ENCODE results near the gene DAAM2.

The DAAM2 gene

DNA sequence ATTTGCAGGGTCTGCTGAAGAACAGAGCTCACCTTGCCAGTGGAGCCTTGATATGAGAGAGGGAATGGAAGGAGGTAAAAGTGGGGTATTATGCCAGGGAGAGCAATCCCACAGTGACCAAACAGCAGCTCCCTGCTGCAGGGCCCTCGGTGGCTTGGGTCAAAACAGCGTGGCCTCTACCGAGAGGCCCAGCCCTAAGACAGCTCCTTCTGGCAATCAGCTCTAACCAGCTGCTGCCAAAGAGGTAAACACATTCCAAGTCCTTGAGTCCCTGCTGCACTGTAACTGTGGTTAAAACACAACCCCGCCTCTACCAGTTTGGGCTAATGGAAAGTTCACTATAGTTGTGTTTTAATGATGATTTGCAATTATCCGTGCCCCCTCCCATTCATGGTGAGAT, 1.4 kb upstream of the DAAM2 start:
- no peak for DNase-seq

DNA sequence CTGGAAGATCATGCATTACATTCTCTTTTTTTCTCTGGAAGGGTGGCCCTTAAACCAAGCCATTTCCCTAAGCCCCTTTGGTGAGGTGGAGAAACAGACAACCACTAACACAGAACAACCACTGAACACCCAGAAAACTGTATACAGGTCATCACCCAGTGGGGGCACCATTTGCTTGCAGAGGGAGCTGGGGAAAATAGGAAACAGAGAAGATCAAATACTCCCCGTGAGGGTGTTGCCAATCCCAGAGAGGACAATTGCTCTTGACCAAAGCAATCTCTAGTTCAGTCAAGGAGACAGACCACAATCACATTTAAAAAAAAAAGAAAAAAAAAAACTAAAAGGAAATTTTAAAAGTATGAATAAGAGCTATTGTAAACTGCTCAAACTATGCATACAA, 865 bp upstream of the DAAM2 start:
- DNase-seq, result no peak

DNA sequence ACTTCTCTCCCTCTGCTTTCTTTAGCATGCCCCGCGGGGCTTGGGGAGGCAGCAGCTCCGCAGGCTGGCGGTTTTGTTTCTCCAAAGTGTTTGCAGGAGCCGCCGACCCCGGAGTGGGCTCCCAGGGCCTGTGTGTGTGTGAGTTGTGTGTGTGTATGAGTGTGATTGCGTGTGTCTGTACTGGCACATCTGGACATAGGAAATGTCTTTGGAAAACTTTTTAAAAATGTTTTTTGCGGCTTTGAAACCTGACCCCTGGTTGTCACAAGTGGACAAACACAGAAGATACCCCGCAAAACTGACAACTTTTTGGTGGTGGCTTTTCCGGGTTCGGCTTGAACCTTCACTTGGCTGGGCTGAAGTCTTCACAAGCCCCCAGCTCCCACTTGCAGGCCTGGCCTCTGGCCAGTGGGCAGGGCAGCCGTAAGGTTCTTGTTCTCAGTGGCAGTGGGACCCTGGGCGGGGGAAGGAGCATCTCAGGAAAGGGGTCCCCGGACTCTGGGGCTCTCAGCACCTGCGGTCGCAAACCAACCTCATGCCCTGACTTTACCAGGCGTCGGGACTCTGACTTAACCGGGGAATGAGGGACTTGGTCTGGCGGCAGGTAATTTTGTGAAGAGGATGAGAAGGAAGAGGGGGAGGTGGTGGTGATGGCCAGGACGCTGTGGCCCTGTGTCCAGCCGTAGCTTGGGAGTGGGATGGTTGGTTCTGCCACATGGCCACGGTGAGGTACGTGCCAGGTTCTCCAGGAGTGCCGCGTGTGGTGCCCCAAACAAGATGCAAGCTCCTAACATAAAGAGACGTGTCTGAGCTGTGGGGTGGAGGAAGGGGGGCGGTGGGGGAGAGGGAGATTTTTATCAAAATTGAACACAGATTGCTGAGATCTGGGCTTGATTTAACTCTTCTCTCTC, 619 bp downstream of the DAAM2 start:
- DNase-seq, result no peak

DNA sequence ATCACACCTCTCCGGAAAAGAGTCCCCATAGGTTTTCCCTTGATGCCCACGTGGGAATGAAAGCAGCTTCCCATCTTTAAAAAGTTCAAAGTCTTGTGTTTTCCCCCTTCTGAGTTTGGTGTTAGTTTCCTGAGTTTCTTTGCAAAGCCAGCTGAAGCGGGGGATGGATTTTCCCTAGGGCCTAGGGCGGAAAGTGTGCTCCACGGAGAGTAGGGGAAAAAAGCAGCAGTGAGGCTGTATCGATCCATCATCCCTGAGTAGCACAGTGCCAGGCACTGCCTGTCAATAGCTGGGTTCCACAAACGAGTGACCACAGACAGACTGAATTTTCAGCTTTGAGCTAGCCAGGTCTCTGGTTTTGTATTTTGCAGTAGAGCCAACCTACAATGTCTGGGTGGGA, 1.3 kb downstream of the DAAM2 start:
- no peak for DNase-seq

DNA sequence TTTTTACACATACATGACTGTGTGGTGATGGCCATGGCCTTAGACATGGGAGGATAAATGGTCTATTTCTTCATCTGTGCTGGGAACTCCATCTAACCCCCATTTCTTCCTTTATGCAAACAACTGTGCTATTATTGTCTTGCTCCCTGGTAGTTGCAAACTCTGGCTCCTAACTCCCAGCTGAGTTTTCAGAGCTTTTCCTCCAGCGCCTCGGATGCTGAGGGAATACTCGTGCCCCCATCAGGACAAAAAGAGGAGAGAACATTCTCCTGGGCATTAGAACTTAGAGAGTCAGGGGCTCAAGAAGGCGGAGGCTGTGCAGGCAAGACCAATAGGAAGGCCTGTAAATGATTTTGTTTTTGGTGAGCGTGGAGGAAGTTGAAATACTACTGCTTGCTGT, 2.1 kb downstream of the DAAM2 start:
- DNase-seq, result no peak

DNA sequence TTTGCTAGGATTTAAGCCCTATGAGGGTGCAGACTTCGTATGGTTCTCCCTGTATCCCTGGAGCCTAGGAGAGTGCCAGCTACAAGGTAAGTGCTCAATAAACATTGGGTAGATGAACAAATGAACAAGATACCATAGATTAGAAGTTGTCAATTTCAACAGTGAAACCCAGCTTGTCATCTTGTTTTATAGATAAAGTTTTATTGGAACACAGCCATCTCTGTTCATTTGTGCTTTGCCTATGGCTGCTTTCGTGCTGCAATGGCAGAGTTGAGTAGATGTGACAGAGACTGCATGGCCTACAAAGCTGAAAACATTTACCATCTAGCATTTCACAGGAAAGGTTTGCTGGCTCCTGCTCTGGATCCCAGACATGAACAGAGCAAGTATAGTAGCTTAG, 5.6 kb downstream of the DAAM2 start:
- DNase-seq, result no peak

DNA sequence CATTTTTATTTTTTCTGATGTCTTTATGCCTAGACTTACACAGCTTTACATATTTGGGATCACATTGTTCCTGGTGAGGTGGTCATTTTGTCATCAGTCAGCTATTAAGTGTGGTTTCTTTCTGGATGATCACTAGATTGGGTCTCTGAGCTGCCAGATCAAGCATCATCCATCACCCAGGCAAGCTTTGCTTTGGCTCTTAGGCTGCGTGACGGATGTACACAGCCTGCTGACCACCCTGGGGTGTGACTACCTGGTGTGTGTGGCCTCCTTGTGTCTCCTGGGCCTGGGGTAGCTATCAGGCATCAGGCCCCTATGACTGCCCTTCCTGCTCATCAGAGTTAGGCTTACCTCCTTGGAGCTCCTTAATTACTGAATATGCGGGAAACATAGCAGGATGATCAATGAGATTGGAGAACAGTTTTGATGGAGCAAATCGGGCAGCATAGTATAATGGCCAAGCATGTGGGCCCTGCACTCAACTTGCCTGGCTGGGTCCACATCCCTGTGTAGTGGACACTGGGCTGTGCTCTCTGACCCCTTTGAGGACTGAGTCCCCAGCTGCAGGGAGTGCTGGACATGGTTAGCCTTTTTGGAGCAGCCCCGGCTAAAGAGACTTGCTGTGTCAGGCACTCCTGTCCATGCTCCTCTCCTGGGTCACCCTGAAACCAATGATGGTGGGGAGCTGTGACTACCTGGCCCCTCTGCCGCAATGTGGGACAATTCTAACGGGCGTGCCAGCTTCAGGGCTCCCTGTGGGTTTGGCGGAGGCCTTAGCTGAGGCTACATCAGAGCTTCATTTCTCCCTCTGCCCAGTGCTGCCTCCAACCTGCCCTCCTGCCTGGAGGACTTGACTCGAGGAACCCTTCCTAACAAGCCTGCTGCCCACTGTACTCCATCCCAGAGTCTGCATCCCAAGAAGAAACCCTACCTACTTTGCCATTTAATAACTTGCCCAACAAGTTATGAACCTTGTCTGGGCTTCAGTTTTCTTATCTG, 8.2 kb downstream of the DAAM2 start:
- DNase-seq, result no peak

DNA sequence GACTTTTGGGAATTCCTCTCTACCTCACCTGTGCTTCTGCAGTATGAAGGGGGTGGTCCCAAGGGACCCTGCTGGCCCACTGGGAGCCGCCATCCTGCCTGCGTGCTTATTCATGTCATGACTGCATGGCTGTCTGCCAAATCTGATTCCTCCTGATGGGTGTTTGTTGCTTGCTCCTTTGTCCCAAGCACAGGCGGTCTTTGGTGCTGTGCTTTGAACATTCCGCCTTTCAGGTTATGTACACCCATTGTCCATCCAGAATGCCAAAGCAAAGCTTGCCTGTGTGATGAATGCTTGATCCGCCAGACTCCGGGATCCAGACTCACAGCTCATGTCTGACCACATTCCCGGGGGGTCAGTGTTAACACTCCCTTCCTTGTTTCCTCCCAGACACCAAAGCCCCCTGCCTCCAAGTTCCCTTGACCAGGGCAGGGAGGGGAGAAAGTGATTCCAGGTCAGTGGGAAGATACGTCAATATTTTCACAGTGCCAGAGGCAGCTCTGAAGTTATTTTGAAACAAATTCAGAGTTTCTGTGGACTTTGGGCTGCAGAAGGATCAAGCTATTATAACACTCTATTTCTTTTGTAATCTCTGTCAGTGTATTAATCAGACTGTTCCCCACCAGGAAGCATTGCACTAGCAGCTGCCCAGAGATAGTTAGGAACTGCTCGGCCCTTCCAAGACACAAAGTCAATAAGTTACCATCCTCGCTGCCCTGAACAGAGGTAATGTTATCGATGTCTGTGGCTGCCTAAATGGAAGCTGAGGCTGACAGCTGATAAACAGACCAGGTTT, 9.5 kb downstream of the DAAM2 start:
- no peak for DNase-seq

DNA sequence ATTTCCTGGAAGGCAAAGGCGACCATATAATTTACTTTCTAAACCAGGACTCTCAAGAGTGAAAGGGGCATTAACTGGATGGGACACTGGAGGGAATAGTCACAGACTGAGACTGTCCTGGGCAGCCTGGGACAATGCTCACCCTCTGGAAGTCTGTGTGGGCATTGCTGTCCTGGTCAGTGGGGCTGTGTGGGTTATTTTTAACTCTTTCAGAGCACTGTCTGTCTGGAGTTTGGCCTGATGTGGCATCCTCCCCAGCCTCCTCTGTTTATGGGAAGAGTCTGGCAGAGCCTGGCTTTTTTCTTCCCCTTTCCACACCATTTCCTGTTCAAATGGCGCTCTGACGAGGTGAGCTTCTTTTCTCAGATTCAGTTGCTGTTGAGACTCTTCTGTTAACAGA, 11.7 kb downstream of the DAAM2 start:
- no peak for DNase-seq

DNA sequence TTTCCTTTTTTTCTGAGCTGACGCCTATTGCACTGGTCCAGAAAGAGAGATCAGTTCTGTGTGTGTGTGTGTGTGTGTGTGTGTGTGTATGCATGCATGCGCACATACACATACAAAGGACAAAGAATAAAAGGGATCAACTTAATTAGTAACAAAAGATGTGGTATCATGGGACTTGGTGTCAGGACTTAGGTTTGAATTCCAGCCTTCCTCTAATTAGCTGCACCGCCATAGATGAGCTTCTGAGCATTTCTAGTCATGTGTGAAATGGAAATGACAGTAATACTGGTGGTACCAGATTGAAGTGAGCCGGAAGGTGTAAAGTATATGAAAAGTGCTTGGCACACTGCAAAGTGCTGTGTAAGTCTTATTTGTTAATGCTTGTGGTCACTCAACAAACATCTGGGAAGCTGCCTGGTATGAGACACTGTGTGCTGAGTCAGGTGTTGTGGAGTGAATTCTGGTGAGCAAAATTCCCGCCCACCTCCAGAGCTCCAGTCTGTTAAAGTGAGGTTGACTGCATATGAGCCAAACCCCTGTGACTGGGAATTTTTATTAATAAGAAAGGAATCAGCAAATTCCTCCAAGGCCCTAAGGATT, 12.4 kb downstream of the DAAM2 start:
- DNase-seq, result no peak

DNA sequence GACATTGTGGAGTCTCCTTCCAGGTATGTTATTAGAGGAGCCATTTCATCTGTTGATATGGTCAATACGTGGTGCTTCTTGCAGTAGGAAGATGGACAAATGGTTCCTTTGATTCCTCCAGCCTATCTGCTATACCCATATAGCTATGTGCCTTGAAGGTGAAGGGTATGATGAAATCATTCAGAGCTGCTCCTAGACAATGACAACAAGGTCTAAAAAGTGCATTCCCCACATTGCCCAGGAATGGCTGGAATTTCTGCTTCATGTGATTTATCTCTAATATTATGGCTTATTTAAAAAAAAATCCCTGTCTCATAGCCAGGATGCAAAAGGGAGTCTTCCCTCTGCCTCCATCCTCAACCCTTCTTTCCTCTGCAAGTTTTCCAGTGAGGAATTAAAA, 14.1 kb downstream of the DAAM2 start:
- DNase-seq, result no peak

DNA sequence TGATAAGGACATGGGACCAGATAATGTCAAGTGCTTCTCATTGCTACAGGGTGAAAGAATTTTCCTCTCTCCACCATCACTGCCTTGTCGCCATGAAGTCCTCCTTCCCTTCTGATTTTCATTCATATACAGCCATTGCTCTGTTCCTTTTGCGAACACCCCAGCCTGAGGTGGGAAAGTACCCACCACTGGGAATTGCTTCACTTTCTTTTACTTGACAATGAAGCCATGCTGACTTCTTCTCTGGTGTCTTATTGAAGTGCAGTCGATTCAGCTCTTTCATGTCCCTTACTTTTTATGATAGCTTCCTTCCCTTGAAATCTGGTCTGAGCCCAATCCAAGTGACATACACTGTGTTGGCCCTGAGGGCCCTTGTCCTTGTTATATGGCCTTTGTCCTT, 16.2 kb downstream of the DAAM2 start:
- no peak for DNase-seq

DNA sequence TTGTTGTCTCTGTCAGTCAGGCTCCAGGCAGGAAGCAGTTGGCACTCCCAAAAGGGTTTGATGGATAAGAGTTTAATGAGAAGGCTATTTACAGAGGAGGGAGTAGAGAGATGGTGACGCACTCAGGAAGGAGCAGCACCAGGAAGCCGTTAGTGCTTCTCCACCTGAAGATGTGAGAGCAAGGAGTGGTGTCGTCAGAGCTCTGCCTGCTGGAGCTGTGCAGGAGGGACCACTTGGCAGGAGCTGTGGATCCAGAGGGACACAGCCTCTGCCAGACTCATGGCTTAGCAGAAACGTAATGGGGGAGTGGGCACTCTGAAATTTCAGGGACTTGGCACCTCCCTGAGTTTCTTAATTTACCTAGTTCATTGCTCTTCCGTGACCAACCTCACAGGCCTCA, 16.8 kb downstream of the DAAM2 start:
- no peak for DNase-seq

DNA sequence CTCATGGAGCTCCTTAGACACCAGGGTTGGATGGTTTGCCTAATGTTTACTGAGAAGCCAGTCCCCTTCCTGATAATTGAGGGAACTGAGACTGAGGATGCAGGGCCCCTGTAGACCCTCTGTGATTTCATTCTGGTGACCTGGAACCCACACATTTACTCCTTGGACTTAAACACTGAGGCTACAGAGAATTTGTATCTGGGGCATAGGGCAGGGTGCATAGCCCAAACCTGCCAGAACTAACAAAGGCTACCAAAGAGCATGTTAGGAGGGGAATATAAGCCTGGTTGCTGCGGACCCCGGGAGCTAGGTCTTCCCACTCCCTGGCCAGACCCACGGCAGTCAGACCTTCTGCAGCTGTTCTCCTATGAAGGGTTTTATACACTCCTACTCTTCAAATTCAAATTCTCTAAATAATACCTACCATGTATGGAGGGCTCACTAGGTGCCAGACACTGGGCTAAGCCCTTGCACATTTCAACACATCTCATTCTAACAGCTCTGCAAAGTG, 19.7 kb downstream of the DAAM2 start:
- no peak for DNase-seq

DNA sequence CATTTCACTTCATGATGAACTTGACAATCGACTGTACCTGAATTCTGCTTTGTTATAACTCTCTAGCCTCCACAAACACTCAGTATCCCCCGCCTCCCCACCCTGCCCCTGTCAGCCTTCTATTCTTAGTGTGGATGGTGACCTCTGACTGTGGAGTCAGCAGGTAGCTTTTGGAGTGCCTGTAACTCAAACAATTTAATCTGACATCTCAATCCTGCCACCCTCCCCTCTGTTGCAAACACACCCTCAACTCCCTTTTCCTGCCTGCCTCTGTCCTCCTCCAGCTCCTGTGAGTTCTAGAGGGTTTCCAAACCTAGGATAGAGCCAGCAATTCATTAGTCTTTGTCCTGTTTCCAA, 20.3 kb downstream of the DAAM2 start:
- DNase-seq, result no peak

DNA sequence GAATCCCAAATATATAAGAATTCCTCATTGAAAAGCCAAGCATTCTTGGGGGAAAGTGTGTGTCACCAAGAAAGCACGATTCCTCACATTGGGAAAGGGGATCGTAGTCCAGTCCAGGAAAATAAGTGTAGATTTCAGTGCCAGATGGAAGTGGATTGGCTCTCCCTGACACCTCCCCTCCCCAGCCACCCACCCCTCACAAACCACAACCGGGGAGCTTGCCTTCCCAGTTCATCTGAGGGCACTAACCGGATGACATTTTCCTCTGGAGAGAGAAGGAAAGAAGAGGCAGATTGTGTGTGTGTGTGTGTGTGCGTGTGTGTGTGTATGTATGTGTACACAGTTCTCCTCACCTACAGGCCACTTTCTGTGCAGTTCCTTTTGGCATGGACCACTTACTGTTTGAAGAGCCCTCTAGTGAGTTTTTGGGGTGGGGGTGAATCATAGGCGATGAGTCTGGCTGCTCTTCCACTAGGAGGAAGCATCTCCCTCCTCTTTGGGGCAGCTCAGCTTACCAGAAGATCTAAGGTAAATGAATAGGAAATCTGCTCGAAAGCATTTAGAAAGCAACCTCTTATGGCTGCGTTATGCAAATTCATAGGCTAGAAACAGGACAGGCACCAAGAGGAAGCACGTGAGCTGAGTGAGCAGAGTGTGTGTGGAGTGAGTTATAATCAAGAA, 20.8 kb downstream of the DAAM2 start:
- DNase-seq, result no peak

DNA sequence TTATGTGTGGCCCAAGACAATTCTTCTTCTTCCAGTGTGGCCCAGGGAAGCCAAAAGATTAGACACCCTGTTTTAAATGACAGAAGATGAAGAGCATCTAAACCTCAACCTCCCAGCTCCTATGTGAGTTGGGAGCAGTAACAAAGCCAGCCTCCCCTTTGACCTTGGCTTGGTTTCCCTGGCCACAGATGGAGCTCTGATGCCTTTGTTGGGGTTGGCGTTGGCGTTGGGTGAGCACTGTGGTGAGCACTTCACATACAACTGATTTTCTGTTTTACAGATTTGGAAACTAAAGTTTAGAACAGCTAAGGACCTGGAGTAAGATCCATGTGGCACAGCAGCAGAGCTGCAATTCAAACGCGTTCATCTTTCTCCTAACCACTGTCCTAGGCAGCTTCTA, 22.1 kb downstream of the DAAM2 start:
- no peak for DNase-seq

DNA sequence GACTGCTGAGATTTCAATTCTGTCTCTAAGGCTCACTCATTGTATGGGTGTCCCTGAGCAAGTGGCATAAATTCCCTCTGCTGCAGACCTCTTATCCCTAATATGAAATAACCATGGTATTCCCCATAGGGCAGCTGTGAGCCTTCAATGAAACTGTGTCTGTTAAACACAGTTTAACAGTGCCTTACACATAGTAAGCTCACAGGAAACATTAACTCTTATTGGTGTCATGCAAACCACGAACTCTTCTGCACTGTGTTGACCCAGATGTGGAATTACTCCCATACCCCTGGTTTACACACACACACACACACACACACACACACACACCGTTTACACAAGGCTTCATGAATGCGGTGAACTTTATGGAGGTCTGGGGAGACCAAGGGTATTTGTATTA, 23.2 kb downstream of the DAAM2 start:
- DNase-seq, result no peak

DNA sequence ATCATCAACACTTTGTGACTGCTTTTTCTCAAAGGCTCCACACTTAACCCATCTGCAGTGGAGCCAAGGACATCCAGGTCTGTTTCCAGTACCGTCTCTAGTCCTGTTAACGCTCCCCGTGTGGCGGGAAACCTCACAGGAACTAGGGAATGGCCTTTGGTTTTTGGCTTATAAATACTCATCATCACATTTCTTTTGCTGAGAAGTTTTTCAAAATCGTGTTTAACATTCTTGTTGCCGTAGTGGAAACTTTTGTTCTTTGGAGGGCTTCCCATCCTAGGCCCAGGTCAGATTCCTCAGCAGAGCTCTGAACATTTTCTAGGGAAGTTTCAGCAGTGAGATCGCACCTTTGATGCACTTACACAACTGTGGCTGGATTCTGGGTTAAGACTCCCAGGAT, 24.6 kb downstream of the DAAM2 start:
- no peak for DNase-seq

DNA sequence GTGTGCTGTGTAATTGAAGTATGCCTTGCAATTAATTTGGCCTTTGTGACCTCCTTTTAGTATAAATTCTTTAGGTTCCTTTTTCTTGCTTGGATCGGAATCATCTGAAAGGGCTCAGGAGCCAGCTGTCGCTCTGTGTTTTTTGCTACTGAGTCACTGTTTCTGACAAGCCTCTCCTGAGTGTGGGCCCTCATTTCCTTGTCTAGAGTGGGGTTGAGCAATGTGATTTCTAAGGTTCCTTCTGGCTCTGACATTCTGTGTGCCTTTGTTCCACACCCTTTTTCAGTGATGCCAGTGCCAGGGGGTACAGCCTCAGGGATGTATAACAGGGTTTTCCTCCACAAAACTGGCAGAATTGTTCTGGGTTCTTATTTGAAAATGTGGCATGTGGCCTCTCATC, 26.5 kb downstream of the DAAM2 start:
- no peak for DNase-seq

DNA sequence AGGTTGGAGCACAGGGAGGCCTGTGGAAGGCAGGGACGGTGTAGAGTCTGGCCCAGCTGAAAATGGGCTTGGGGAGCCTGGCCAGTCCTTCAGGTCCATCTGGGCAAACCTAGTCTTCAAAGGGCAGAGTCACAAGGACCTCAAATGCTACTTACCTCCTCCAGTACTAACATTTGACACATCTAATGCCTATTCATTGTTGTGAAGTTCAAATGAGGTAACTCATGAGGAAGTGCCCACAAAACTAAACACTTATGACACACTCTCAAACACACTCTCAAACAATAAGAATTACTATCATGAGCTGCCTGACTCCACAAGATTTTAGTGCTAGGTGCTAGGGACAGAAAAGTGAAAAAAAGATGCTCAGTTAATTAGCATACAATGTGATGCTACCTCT, 27.1 kb downstream of the DAAM2 start:
- no peak for DNase-seq

DNA sequence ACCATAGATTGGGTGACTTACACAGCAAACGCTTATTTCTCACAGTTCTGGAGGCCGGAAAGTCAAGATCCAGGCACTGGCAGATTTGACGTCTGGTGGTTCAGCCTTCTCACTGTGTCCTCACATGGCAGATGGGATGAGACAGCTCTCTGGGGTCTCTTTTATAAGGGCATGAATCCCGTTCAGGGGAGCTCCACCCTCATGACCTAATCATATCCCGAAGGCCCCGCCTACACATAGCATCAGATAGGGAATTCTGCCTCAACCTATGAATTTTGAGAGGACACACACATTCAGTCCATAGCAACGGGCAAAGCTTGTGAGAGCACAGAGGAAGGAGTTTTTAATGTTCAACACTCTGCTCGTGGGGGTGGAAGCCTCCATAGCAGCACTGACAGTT, 27.5 kb downstream of the DAAM2 start:
- no peak for DNase-seq
